ENCODE measurements around the gene GALNT17.

- TF ChIP-seq CTCF (IDR thresholded peaks at IDR 0.05) (no peak), POLR2A (IDR thresholded peaks at IDR 0.05) (no peak)
Observed at GRCh38 chr7:71443191-71443530, 311.2 kb downstream of the GALNT17 start.

Data from heart left ventricle (tissue), 13 donors.